Ascending aorta (tissue), 2 donors: ENCODE data around the gene ITSN1. TPM values are rescaled to one million over a fixed set of nuclear protein-coding genes. Genes with fewer than 3 reads are reported as not detected.

Source experiments
- DNase-seq, 2 donors: peaks; one replicate each; pipeline ENCODE4 v3.0.0-alpha.2; 2019; ENCODE audit warnings: low spot score in 2 of 2
- H3K27ac ChIP-seq, 2 donors: fragments of 200-600 bp; sonication (generic); one replicate each; pipeline ENCODE4 v1.5.1; 2016 to 2017; ENCODE audit warnings: mild to moderate bottlenecking in 1 of 2
- H3K27me3 ChIP-seq: fragments of 200-600 bp; sonication (generic); one replicate; pipeline ENCODE4 v1.5.1; 2017
- H3K36me3 ChIP-seq, 2 donors: fragments of 200-600 bp; sonication (generic); one replicate each; pipeline ENCODE4 v1.5.1; 2016
- H3K4me1 ChIP-seq, 2 donors: fragments of 200-600 bp; sonication (generic); one replicate each; pipeline ENCODE4 v1.5.1; 2016 to 2017; ENCODE audit warnings: mild to moderate bottlenecking in 1 of 2
- H3K4me3 ChIP-seq, 2 donors: fragments of 200-600 bp; sonication (generic); one replicate each; pipeline ENCODE4 v1.5.1; 2016 to 2017; ENCODE audit warnings: mild to moderate bottlenecking in 1 of 2
- H3K9me3 ChIP-seq, 2 donors: fragments of 200-600 bp; sonication (generic); one replicate each; pipeline ENCODE4 v1.5.1; 2016
- CTCF ChIP-seq, 3 experiments: fragments of 200-600 bp in 2 of 3; fragments of 450-650 bp in 1 of 3; sonication (generic) in 2 of 3; IDR thresholded peaks; one replicate each; pipeline ENCODE4 v1.5.1; 2016 to 2019; ENCODE audit warnings: antibody characterized with exemption in 3 of 3, mild to moderate bottlenecking in 1 of 3, moderate library complexity in 1 of 3
- intact Hi-C: fragments of 100-400 bp; cut with DNase I; formaldehyde crosslinking; loops from one replicate; pipeline ENCODE4 v1.15.1; 2023
- total RNA-seq: library from RNA; depleted of rRNA; stranded (reverse); fragments of >200 nt; gene quantifications from one replicate; pipeline ENCODE4 v1.1.0, GENCODE V29; 2016

Gene ITSN1
- total RNA-seq, 1 donor from 2014 or later, result 95.0 TPM

GRCh38 chr21:33699277-33699676 is 57.0 kb downstream of the ITSN1 start:
- H3K4me1 ChIP-seq, result peaks cover 0 to 17% of the 10 kb centered on the region in 2 donors
- TF ChIP-seq CTCF (IDR thresholded peaks at IDR 0.05), result no peak
- no peak overlapping the region for H3K27ac ChIP-seq
- DNase-seq, result no peak
- H3K4me3 ChIP-seq, result no peak overlapping the region
- intact Hi-C loops, result no loop called here
- no peaks in the 10 kb centered on the region for H3K27me3 ChIP-seq
- no peaks in the 10 kb centered on the region for H3K36me3 ChIP-seq
- H3K9me3 ChIP-seq, result no peaks in the 10 kb centered on the region

- H3K27me3 ChIP-seq, result no peaks in the 10 kb centered on the region
- H3K27ac ChIP-seq, result no peak overlapping the region
- intact Hi-C loops, result no loop called here
- H3K4me1 ChIP-seq, result peaks cover 0 to 19% of the 10 kb centered on the region in 2 donors
- H3K9me3 ChIP-seq, result no peaks in the 10 kb centered on the region
- no peak for DNase-seq
- TF ChIP-seq CTCF (IDR thresholded peaks at IDR 0.05), result no peak
- no peaks in the 10 kb centered on the region for H3K36me3 ChIP-seq
- no peak overlapping the region for H3K4me3 ChIP-seq
Observed at GRCh38 chr21:33700491-33700890, 58.2 kb downstream of the ITSN1 start.

GRCh38 chr21:33703750-33704606 is 61.7 kb downstream of the ITSN1 start:
- Histone ChIP-seq H3K9me3 (peaks cover 0 to 8% of the 10 kb centered on the region in 2 donors), H3K4me1 (peaks cover 0 to 10% of the 10 kb centered on the region in 2 donors), H3K4me3 (no peak overlapping the region), H3K27ac (no peak overlapping the region), H3K36me3 (no peaks in the 10 kb centered on the region), H3K27me3 (no peaks in the 10 kb centered on the region)
- intact Hi-C loops, result no loop called here
- DNase-seq, result no peak
- TF ChIP-seq CTCF (IDR thresholded peaks at IDR 0.05), result no peak

- H3K4me1 ChIP-seq, result peaks cover 0 to 10% of the 10 kb centered on the region in 2 donors
- H3K27ac ChIP-seq, result no peak overlapping the region
- intact Hi-C loops, result no loop called here
- peaks cover 6 to 13% of the 10 kb centered on the region in 2 donors for H3K9me3 ChIP-seq
- DNase-seq, result no peak
- H3K4me3 ChIP-seq, result no peak overlapping the region
- no peak for TF ChIP-seq CTCF (IDR thresholded peaks at IDR 0.05)
- H3K36me3 ChIP-seq, result no peaks in the 10 kb centered on the region
- H3K27me3 ChIP-seq, result no peaks in the 10 kb centered on the region
Observed at GRCh38 chr21:33707846-33708245, 65.5 kb downstream of the ITSN1 start.

- Histone ChIP-seq H3K27ac (no peak overlapping the region), H3K27me3 (no peaks in the 10 kb centered on the region), H3K9me3 (peaks cover 6 to 13% of the 10 kb centered on the region in 2 donors), H3K4me3 (no peak overlapping the region), H3K36me3 (no peaks in the 10 kb centered on the region), H3K4me1 (peaks cover 0 to 10% of the 10 kb centered on the region in 2 donors)
- TF ChIP-seq CTCF (IDR thresholded peaks at IDR 0.05), result no peak
- intact Hi-C loops, result no loop called here
- no peak for DNase-seq
Observed at GRCh38 chr21:33708874-33709273, 66.6 kb downstream of the ITSN1 start.
